Bone marrow (tissue), 2 donors: Measurements from ENCODE around the gene ING2.

Experiments used
- DNase-seq, 2 donors: peaks; one replicate each; lab custom pipeline; 2025; lab: John Stamatoyannopoulos, UW

Gene ING2

GRCh38 chr4:183499801-183500200 lies 5.1 kb upstream of the ING2 start:
- no peak for DNase-seq

GRCh38 chr4:183503497-183504063 lies 1.3 kb upstream of the ING2 start:
- DNase-seq: peak in 1 of 2 donors; percentile 64

- DNase-seq: peak; percentile 93 to 95
Measured at GRCh38 chr4:183504064-183504929, 561 bp upstream of the ING2 start.

- DNase-seq: peak; percentile 58 to 87
Measured at GRCh38 chr4:183505611-183506388, 942 bp downstream of the ING2 start.

GRCh38 chr4:183506389-183506735 lies 1.5 kb downstream of the ING2 start:
- no peak for DNase-seq

- peak in 1 of 2 donors; percentile 3 for DNase-seq
Measured at GRCh38 chr4:183507925-183508696, 3.3 kb downstream of the ING2 start.

GRCh38 chr4:183508697-183509335 lies 4.0 kb downstream of the ING2 start:
- DNase-seq: no peak

- DNase-seq: no peak
Measured at GRCh38 chr4:183515411-183515810, 10.6 kb downstream of the ING2 start.

- DNase-seq: no peak
Measured at GRCh38 chr4:183517194-183517593, 12.3 kb downstream of the ING2 start.

GRCh38 chr4:183517781-183518180 lies 12.9 kb downstream of the ING2 start:
- no peak for DNase-seq

GRCh38 chr4:183522821-183523220 lies 18.0 kb downstream of the ING2 start:
- no peak for DNase-seq

- DNase-seq: no peak
Measured at GRCh38 chr4:183527326-183527725, 22.5 kb downstream of the ING2 start.

GRCh38 chr4:183532821-183533220 lies 28.0 kb downstream of the ING2 start:
- DNase-seq: no peak

- no peak for DNase-seq
Measured at GRCh38 chr4:183533698-183534097, 28.8 kb downstream of the ING2 start.

GRCh38 chr4:183540410-183541009 lies 35.7 kb downstream of the ING2 start:
- DNase-seq: no peak

- no peak for DNase-seq
Measured at GRCh38 chr4:183541010-183541751, 36.3 kb downstream of the ING2 start.

GRCh38 chr4:183541752-183542040 lies 36.8 kb downstream of the ING2 start:
- DNase-seq: no peak

GRCh38 chr4:183543435-183543834 lies 38.6 kb downstream of the ING2 start:
- DNase-seq: no peak

- DNase-seq: no peak
Measured at GRCh38 chr4:183544109-183544508, 39.3 kb downstream of the ING2 start.

- DNase-seq: no peak
Measured at GRCh38 chr4:183546376-183546775, 41.5 kb downstream of the ING2 start.

GRCh38 chr4:183548306-183548705 lies 43.4 kb downstream of the ING2 start:
- DNase-seq: no peak
